Amygdala (tissue), 56 donors: ENCODE data around the gene BEND3.
"Not testable (repeated sequence)": the region's sequence is repeated elsewhere in the genome, so short reads cannot be mapped to it uniquely, and the experiment has no call there.

Source experiments
- DNase-seq, 56 donors: peaks; one replicate each; lab custom pipeline; 2025; lab: John Stamatoyannopoulos, UW

Gene BEND3

DNA sequence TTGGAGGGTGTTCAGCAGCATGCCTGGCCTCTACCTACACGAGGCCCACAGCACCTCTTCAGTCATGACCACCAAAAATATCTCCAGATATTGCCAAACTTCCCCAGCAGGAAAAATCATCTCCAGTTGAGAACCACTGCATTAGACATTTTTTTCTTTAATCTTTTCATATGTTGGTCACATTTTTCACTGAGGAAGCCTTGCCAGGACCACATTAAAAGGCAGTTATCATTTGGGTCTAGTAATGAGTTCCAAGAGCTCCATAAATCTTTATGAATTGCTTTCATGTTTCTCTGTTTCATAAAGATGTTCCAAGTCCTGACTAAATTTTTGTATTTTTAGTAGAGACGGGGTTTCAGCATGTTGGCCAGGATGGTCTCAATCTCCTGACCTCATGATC is 58.5 kb downstream of the BEND3 start:
- DNase-seq = no peak

DNA sequence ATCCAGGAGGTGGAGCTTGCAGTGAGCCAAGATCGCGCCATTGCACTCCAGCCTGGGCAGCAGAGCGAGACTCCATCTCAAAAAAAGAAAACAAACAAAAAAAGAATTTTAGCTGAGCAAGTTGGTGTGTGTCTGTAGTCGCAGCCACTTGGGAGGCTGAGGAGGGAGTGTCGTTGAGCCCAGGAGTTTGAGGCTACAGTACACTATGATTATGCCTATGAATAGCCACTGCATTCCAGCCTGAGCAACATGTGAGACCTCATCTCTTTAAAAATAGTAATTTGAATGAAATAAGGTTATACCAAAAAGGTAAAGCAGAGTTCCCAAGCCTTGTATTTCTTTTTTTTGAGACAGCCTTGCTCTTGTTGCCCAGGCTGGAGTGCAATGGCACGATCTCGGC is 67.5 kb downstream of the BEND3 start:
- DNase-seq = no peak

DNA sequence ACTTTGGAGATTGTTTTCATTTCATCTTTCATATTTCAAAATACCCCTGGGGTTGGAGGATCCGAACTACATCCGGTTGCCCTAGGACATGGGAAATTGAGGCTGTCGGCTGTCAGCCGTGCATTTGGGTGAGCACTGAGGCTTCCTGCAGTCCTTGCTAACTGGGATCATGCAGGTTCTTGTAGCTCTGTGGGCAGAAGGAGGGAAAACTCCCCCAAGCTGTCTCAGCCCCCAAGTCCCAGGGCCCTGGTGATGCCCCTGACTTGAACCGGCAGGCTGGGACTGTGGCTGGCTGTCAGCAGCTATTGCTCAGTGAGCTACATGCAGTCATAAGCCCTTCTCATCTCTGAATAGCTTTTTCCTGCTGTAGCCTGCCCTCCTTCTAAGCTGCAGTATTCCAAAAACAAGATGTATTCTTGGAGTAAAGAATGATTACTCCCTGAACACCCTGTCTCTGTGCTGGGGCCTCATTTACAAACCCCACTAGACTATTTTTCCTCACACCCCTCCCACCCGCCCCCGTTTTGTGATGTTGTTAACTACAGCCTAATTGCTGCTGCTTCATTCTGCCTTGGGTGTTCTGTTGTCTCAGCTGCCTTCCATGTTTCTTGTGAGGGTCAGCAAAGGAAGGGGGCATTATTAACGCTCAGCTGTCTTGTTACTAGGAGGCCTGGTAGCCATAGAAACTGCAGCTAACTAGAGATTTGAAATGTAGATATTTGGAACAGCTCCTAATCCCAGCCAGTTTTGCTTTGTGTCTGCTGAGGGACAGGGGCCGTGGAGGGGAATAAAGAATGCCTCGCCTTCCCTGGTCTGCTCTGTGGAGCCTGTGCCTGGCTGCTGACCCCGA is 69.3 kb downstream of the BEND3 start:
- peak in 29 of 56 donors; percentile 4 to 58 (median 31) for DNase-seq

DNA sequence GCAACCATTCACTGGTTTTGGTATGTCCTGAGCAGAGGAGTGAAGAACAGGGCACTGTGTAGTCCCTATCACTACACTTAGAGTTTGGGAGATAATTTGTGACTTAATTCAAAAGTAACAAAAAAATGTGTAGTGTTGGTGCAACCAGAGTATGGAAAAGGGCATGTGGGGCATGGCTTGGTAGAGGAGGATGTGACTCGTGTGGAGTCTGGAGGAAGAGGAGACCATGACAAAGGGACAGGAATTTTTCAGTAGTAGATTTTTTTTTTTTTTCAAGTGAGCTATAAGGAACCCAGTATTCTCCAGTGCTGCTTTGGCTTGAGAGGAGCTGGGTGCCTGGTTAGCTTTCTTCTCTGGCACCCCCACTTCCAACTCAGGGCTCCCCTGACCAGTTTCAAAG is 82.2 kb downstream of the BEND3 start:
- no peak for DNase-seq

DNA sequence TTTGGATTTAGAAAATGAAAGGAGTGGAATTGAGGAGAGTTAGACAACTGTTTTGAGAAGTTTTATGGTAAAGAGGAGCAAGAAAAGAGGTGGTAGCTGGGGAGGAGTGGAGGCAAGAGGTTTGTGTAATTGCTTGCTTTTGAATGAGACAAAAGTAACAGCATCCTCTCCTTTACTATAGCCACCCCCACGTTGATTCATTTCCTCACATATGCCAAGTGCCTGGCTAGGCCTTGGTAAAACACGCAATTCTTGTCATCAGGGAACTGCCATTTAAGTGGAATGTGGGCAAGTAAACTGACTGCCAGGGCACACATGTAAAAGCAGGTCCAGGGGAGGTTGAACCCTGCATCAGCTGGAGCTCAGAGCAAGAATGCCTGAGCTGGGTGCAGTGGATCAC is 83.3 kb downstream of the BEND3 start:
- no peak for DNase-seq

DNA sequence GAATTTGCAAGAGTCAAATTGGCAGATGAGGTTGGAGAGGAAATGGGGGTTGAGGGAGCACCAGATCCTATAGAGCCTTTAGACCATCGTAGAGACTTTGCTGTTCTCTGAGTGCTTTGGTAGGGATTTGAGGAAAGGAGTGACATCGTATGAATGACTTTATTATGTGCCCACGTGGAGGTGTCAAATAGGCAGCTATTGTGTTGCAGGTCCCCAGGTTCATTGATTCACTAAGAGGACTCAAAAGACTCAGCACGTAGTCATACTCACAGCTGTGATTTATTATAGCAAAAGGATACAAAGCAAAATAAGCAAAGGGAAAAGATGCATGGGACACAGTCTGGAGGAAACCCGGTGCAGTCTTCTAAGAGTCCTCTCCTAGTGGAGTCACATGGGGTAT is 85.2 kb downstream of the BEND3 start:
- no peak for DNase-seq

DNA sequence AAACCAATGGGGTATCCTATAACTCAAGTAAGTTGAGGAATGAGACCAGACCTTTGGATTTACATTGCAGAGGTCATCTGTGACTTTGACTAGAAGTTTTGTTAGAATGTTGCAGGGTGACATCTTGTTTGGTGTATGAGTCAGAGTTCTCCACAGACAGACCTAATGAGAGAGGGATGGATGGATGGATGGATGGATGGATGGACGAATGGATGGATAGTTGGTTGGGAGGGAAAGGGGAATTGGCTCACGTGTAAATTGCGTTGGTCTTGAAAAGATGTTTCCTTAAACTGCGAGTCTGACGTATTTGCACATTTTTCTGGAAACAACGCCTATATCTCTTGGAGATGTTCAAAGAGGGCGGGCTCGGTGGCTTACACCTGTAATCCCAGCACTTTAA is 88.3 kb downstream of the BEND3 start:
- DNase-seq = no peak

DNA sequence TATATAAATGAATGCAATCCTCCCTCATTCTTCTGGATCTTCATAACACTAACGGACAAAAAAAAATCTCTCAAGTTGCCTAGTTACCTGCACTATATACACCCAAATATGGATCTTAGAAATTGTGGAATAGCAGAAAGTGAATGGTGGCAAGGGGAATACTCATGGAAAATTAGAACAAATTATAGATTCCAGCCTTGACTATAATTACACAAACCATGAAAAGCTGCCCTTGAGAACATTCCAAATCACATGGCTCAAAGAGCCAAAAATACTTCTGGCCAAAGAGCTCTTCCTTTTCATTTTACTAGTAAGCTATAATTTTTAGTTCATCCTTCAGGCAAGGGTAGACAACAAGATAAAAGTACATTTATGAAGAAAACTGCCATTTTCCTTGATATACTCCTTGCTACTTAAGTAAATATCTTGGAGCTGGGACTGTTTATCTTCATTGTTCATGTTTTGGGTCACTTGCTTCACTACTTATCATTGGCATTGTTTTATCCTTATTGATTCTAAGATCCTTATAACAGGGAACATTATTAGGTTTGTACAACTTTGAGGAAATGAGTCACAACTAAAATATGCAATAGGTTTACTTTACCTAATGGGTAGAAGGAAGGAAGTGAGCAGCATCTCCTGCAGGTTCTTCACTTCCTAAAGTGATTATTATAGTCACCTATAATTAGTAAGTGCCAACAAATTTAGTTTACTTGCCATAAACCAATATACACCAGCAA is 93.7 kb downstream of the BEND3 start:
- DNase-seq = no peak

DNA sequence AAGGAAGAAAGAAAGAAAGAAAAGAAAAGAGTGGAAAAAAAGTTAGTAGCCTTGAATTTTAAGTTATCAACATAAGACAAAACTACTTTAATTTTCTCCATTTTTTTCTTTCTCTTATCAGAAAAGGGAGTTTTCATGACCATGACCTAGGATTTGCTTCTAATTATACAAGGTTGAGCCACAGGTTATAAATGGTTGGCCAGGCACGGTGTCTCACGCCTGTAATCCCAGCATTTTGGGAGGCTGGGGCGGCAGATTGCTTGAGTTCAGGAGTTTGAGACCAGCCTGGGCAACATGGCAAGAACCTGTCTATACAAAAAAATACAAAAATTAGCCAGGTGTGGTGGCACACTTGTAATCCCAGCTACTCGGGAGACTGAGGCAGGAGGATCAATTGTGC is 95.1 kb downstream of the BEND3 start:
- no peak for DNase-seq

DNA sequence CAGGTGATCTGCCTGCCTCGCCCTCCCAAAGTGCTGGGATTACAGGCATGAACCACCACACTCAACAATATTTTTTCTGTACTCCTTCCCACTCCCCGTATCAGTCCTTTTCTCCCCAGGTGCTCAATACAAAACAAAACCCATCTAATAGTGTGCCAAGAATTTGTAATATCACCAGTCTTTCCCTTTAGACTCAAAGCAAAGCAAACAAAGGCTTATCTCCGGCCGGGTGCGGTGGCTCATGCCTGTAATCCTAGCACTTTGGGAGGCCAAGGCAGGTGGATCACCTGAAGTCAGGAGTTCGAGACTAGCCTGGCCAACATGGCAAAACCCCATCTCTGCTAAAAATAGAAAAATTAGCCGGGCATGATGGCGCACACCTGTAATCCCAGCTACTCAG is 95.7 kb downstream of the BEND3 start:
- DNase-seq = not testable (repeated sequence)

DNA sequence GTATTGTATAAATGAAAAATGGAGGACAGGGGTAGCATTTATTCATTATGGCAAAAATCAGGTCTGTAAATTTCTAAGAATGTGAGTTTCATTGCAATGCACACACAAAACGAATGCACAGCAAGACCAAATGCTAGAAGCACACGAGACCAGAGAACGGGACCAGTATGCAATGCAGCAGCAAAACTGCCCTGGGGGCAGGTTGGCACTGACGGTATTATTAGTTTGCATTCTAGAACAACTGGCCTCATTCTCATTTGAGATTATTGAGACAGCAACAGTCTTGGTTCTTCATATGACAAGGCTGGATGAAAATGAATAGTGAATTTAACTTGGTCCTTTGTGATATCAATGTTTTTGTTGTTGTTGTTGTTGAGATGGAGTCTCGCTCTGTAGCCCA is 96.3 kb downstream of the BEND3 start:
- DNase-seq = no peak
